ENCODE measurements around the gene ADGRV1.

Gene ADGRV1

GRCh38 chr5:91150636-91151035 lies 592.0 kb downstream of the ADGRV1 start:
- Mint-ChIP-seq H3K27me3 (no peaks in the 10 kb centered on the region), H3K4me3 (no peak overlapping the region), H3K36me3 (ENCODE audit: low read depth) (peaks cover 7% of the 10 kb centered on the region), H3K27ac (peak overlapping the region; percentile 10), H3K9me3 (peaks cover 10% of the 10 kb centered on the region), H3K4me1 (ENCODE audit: low read depth) (peaks cover 16% of the 10 kb centered on the region)
- intact Hi-C loops (cut with micrococcal nuclease) = no loop called here

GRCh38 chr5:91151947-91152346 lies 593.4 kb downstream of the ADGRV1 start:
- Mint-ChIP-seq H3K9me3 (peaks cover 10% of the 10 kb centered on the region), H3K4me1 (ENCODE audit: low read depth) (peaks cover 23% of the 10 kb centered on the region), H3K27me3 (no peaks in the 10 kb centered on the region), H3K27ac (no peak overlapping the region), H3K36me3 (ENCODE audit: low read depth) (peaks cover 7% of the 10 kb centered on the region), H3K4me3 (no peak overlapping the region)
- intact Hi-C loops (cut with micrococcal nuclease) = no loop called here

GRCh38 chr5:91154338-91154737 lies 595.7 kb downstream of the ADGRV1 start:
- H3K27me3 Mint-ChIP-seq = no peaks in the 10 kb centered on the region
- no peak overlapping the region for H3K27ac Mint-ChIP-seq
- no peaks in the 10 kb centered on the region for H3K36me3 Mint-ChIP-seq (ENCODE audit: low read depth)
- no peaks in the 10 kb centered on the region for H3K9me3 Mint-ChIP-seq
- intact Hi-C loops (cut with micrococcal nuclease) = no loop called here
- peaks cover 23% of the 10 kb centered on the region for H3K4me1 Mint-ChIP-seq (ENCODE audit: low read depth)
- no peak overlapping the region for H3K4me3 Mint-ChIP-seq

- H3K36me3 Mint-ChIP-seq (ENCODE audit: low read depth) = no peaks in the 10 kb centered on the region
Observed at GRCh38 chr5:91155274-91155673, 596.7 kb downstream of the ADGRV1 start.

GRCh38 chr5:91156242-91156641 lies 597.6 kb downstream of the ADGRV1 start:
- peaks cover 20% of the 10 kb centered on the region for H3K4me1 Mint-ChIP-seq (ENCODE audit: low read depth)
- no peaks in the 10 kb centered on the region for H3K36me3 Mint-ChIP-seq (ENCODE audit: low read depth)
- H3K9me3 Mint-ChIP-seq = no peaks in the 10 kb centered on the region
- peak overlapping the region; percentile 58 for H3K27ac Mint-ChIP-seq
- H3K27me3 Mint-ChIP-seq = no peaks in the 10 kb centered on the region
- intact Hi-C loops (cut with micrococcal nuclease) = no loop called here
- no peak overlapping the region for H3K4me3 Mint-ChIP-seq

More at GRCh38 chr5:91155274-91155673, 596.7 kb downstream of the ADGRV1 start:
- intact Hi-C loops (cut with micrococcal nuclease) = no loop called here
- Mint-ChIP-seq H3K4me1 (ENCODE audit: low read depth) (peaks cover 19% of the 10 kb centered on the region), H3K4me3 (no peak overlapping the region), H3K9me3 (no peaks in the 10 kb centered on the region), H3K27me3 (no peaks in the 10 kb centered on the region), H3K27ac (no peak overlapping the region)

- Mint-ChIP-seq H3K4me3 (no peak overlapping the region), H3K27ac (no peak overlapping the region), H3K4me1 (ENCODE audit: low read depth) (peaks cover 33% of the 10 kb centered on the region), H3K36me3 (ENCODE audit: low read depth) (no peaks in the 10 kb centered on the region), H3K27me3 (no peaks in the 10 kb centered on the region), H3K9me3 (no peaks in the 10 kb centered on the region)
- intact Hi-C loops (cut with micrococcal nuclease) = no loop called here
Observed at GRCh38 chr5:91158011-91158410, 599.4 kb downstream of the ADGRV1 start.

GRCh38 chr5:91159647-91160046 lies 601.0 kb downstream of the ADGRV1 start:
- H3K27me3 Mint-ChIP-seq = no peaks in the 10 kb centered on the region
- H3K27ac Mint-ChIP-seq = no peak overlapping the region
- intact Hi-C loops (cut with micrococcal nuclease) = loop anchor here (5.0 kb wide), 2 partner anchors 57 to 223 kb away; partner anchors contain the start of gene ARRDC3
- no peak overlapping the region for H3K4me3 Mint-ChIP-seq
- H3K9me3 Mint-ChIP-seq = no peaks in the 10 kb centered on the region
- no peaks in the 10 kb centered on the region for H3K36me3 Mint-ChIP-seq (ENCODE audit: low read depth)
- H3K4me1 Mint-ChIP-seq (ENCODE audit: low read depth) = peaks cover 36% of the 10 kb centered on the region

- Mint-ChIP-seq H3K27me3 (no peaks in the 10 kb centered on the region), H3K4me1 (ENCODE audit: low read depth) (peaks cover 35% of the 10 kb centered on the region), H3K36me3 (ENCODE audit: low read depth) (no peaks in the 10 kb centered on the region), H3K4me3 (no peak overlapping the region), H3K9me3 (no peaks in the 10 kb centered on the region), H3K27ac (no peak overlapping the region)
- intact Hi-C loops (cut with micrococcal nuclease) = loop anchor here (5.0 kb wide), 2 partner anchors 58 to 222 kb away; partner anchors contain the start of gene ARRDC3
Observed at GRCh38 chr5:91160714-91161285, 602.2 kb downstream of the ADGRV1 start.

- Mint-ChIP-seq H3K9me3 (no peaks in the 10 kb centered on the region), H3K4me3 (no peak overlapping the region), H3K27ac (peak overlapping the region; percentile 86), H3K27me3 (no peaks in the 10 kb centered on the region), H3K36me3 (ENCODE audit: low read depth) (no peaks in the 10 kb centered on the region), H3K4me1 (ENCODE audit: low read depth) (peaks cover 29% of the 10 kb centered on the region)
- intact Hi-C loops (cut with micrococcal nuclease) = loop anchor here (1.0 to 5.0 kb wide), 4 partner anchors 21 to 220 kb away; partner anchors contain the start of gene ARRDC3
Observed at GRCh38 chr5:91162534-91163381, 604.2 kb downstream of the ADGRV1 start.

- intact Hi-C loops (cut with micrococcal nuclease) = loop anchor here (5.0 kb wide), 2 partner anchors 62 to 218 kb away; partner anchors contain the start of gene ARRDC3
- Mint-ChIP-seq H3K4me3 (no peak overlapping the region), H3K27me3 (no peaks in the 10 kb centered on the region), H3K36me3 (ENCODE audit: low read depth) (no peaks in the 10 kb centered on the region), H3K9me3 (no peaks in the 10 kb centered on the region), H3K4me1 (ENCODE audit: low read depth) (peaks cover 29% of the 10 kb centered on the region), H3K27ac (peak overlapping the region; percentile 30)
Observed at GRCh38 chr5:91164424-91164823, 605.8 kb downstream of the ADGRV1 start.

- H3K4me3 Mint-ChIP-seq = no peak overlapping the region
- intact Hi-C loops (cut with micrococcal nuclease) = no loop called here
- no peaks in the 10 kb centered on the region for H3K27me3 Mint-ChIP-seq
- no peaks in the 10 kb centered on the region for H3K9me3 Mint-ChIP-seq
- peaks cover 31% of the 10 kb centered on the region for H3K4me1 Mint-ChIP-seq (ENCODE audit: low read depth)
- no peak overlapping the region for H3K27ac Mint-ChIP-seq
- H3K36me3 Mint-ChIP-seq (ENCODE audit: low read depth) = no peaks in the 10 kb centered on the region
Observed at GRCh38 chr5:91166059-91166807, 607.6 kb downstream of the ADGRV1 start.

- H3K27me3 Mint-ChIP-seq = no peaks in the 10 kb centered on the region
- H3K27ac Mint-ChIP-seq = no peak overlapping the region
- no peak overlapping the region for H3K4me3 Mint-ChIP-seq
- peaks cover 10% of the 10 kb centered on the region for H3K4me1 Mint-ChIP-seq (ENCODE audit: low read depth)
- no peaks in the 10 kb centered on the region for H3K36me3 Mint-ChIP-seq (ENCODE audit: low read depth)
- no peaks in the 10 kb centered on the region for H3K9me3 Mint-ChIP-seq
- intact Hi-C loops (cut with micrococcal nuclease) = no loop called here
Observed at GRCh38 chr5:91168859-91169258, 610.3 kb downstream of the ADGRV1 start.

GRCh38 chr5:91170266-91170665 lies 611.7 kb downstream of the ADGRV1 start:
- no peaks in the 10 kb centered on the region for H3K27me3 Mint-ChIP-seq
- H3K27ac Mint-ChIP-seq = peak overlapping the region; percentile 32
- H3K36me3 Mint-ChIP-seq (ENCODE audit: low read depth) = no peaks in the 10 kb centered on the region
- intact Hi-C loops (cut with micrococcal nuclease) = no loop called here
- H3K4me3 Mint-ChIP-seq = no peak overlapping the region
- peaks cover 10% of the 10 kb centered on the region for H3K4me1 Mint-ChIP-seq (ENCODE audit: low read depth)
- no peaks in the 10 kb centered on the region for H3K9me3 Mint-ChIP-seq

GRCh38 chr5:91171322-91171721 lies 612.7 kb downstream of the ADGRV1 start:
- Mint-ChIP-seq H3K9me3 (no peaks in the 10 kb centered on the region), H3K27me3 (no peaks in the 10 kb centered on the region), H3K4me1 (ENCODE audit: low read depth) (peaks cover 10% of the 10 kb centered on the region), H3K36me3 (ENCODE audit: low read depth) (no peaks in the 10 kb centered on the region), H3K4me3 (no peak overlapping the region), H3K27ac (no peak overlapping the region)
- intact Hi-C loops (cut with micrococcal nuclease) = no loop called here

All from dendritic cell treated with granulocyte-macrophage colony-stimulating factor and Interleukin-4, amounts not matched to agents 40 ng/mL and 50 ng/mL, for 4 days (primary cell).